Breast epithelium (tissue), 3 donors: ENCODE measurements around the gene MATN4.

ENCODE experiments used
- CTCF ChIP-seq, 3 donors: fragments of 450-650 bp; IDR thresholded peaks; one replicate each; pipeline ENCODE4 v1.5.1; 2016 to 2017; ENCODE audit warnings: antibody characterized with exemption in 3 of 3, mild to moderate bottlenecking in 3 of 3, moderate library complexity in 3 of 3
- POLR2A ChIP-seq: fragments of 450-650 bp; IDR thresholded peaks from one replicate; pipeline ENCODE4 v1.6.1; 2016; ENCODE audit warnings: antibody characterized with exemption, mild to moderate bottlenecking, moderate library complexity

GRCh38 chr20:45257711-45258110 is 50.4 kb downstream of the MATN4 start:
- TF ChIP-seq CTCF (IDR thresholded peaks at IDR 0.05) (no peak), POLR2A (no peak)
